ACHN (cell line): ENCODE measurements around the gene FBXW4.

Experiments used
- DNase-seq: peaks from one replicate; pipeline ENCODE4 v3.0.0-alpha.2; 2015
- in situ Hi-C: cut with HindIII; loops from 2 replicates; pipeline ENCODE4 v1.10.0; 2017; ENCODE audit warnings: low sequenced_read_pairs, low pct_ligation_motif_present, low pct_unique_long_range_greater_than_20kb

FBXW4 gene

GRCh38 chr10:101564490-101564991 lies 130.4 kb downstream of the FBXW4 start:
- no peak for DNase-seq
- in situ Hi-C loops: no loop called here

- DNase-seq: no peak
- in situ Hi-C loops: no loop called here
Observed at GRCh38 chr10:101563497-101564040, 131.4 kb downstream of the FBXW4 start.

DNA sequence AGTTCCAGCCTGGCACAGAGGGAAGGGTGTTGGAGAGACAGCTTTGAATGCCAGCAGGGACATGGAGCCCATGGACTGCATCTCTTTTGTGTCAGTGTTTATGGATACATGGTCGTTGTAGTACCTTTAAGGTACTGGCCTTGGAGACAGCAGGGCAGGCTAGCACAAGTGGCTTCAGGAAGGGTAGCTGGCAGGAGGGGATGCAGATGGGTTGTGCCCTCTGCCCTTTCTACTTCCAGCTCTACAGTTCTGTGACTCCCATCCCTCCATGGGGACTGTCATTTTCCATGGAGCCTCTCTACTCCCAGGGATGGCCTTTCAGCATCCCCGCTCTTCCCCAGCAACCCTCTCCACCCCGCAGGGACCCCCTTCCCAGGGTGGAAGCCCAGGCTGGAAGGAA lies 132.0 kb downstream of the FBXW4 start:
- DNase-seq: no peak
- in situ Hi-C loops: no loop called here

DNA sequence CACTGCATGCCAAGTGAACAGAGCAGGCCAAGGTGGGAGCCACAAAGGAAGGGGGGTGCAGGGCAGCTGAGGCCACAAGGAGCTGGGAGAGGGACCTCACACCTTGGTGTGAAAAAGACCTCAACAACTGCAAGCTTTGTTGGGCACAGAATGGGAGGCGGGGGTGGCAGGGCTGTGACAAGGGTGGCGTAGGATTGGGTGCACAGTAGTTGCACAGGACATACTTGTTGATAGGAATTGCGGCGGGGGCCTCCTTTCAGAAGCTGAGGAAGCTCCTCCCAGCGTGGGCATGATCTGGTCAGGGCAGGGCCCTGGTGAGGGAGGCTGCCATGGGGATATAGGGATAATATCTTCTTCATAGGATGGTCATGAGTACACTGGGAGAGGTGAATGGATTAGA lies 132.7 kb downstream of the FBXW4 start:
- in situ Hi-C loops: no loop called here

DNA sequence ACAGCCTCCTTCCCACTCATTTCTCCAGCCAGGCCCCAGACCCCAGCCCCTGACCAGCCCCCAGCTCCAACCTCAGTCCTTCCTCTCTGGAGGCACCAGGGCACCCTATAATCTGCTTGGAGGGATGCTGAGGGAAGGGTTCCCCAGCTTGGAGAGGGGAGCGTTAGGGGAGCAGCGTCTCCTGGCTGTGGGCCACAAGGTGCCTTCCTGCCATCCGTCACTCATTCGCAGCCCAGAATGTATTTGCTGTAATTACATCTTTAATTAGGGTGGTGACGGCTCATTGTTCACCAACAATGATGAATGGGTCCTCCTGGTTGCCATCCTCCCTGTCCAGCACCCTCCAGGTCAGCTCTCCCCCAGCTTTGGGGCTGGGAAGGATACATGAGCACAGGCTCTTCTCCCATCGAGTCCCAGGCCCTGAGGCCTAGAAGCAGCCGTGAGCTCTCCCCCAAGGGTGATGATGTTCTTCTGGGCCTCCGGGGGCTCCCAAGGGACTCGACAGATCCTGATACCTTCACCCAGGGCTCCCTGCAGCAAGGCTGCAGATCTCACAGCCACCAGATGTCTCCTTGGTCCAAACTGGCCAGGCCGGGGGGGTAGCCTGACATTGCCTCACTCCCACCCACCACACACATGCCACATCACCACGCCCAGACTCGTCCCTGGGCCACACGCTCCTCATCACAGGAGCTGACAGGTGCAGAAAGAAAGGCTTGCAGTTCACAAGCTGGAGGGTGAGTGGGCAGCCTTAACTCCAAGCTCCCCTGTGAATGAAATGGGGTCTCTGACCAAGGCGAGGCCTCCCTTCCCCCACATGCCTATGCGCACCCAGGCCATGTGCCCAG lies 133.7 kb downstream of the FBXW4 start:
- DNase-seq: no peak
- in situ Hi-C loops: no loop called here

More for the DNA sequence above, 132.7 kb downstream of the FBXW4 start:
- no peak for DNase-seq
